Measurements from ENCODE around the gene PGLYRP2. TPM values are rescaled to one million over a fixed set of nuclear protein-coding genes. Genes with fewer than 3 reads are reported as not detected.

PGLYRP2 gene
- total RNA-seq, 1 experiment from 2014 or later, result not detected

DNA sequence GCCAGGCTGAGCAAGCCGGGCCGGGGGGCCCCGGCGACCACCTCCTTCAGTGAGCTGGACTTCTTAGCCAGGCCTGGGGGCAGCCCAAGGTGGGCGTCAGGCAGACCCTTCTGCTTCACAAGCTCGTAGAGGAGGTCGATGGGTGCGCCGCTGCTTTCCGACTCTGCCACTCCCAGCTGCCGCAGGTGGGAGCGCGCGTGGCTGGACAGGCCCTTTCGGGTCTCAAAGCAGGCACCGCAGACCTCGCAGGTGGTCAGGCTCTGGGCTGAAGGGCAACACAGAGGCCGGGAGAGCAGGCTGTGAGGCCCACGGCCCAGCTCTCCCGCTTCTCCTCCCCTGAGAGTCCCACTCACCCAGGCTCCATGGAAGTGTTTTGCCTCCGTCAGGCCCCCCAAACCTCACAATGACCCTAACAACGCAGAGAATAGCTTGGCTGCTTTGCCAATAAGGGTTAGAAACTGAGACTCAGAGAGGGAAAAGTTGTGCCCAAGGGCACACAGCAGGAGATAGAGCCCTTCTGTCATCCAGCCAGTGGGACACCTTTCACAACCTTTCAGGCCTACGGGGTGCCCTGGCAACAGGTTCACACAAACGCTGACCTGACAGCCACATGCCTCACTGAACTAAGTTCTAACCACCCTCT is 49.4 kb downstream of the PGLYRP2 start:
- peaks cover 41% of the 10 kb centered on the region for H3K79me2 ChIP-seq (ENCODE audit: low read length)
- TF ChIP-seq EZH2phosphoT487 (IDR thresholded peaks at IDR 0.05; ENCODE audit: borderline replicate concordance, low read length), result no peak
- TF ChIP-seq, protein P1, sequence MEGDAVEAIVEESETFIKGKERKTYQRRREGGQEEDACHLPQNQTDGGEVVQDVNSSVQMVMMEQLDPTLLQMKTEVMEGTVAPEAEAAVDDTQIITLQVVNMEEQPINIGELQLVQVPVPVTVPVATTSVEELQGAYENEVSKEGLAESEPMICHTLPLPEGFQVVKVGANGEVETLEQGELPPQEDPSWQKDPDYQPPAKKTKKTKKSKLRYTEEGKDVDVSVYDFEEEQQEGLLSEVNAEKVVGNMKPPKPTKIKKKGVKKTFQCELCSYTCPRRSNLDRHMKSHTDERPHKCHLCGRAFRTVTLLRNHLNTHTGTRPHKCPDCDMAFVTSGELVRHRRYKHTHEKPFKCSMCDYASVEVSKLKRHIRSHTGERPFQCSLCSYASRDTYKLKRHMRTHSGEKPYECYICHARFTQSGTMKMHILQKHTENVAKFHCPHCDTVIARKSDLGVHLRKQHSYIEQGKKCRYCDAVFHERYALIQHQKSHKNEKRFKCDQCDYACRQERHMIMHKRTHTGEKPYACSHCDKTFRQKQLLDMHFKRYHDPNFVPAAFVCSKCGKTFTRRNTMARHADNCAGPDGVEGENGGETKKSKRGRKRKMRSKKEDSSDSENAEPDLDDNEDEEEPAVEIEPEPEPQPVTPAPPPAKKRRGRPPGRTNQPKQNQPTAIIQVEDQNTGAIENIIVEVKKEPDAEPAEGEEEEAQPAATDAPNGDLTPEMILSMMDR (conservative IDR thresholded peaks at IDR 0.05; ENCODE audit: low read depth, low read length), result no peak
- TF ChIP-seq EZH2 (IDR thresholded peaks at IDR 0.05; ENCODE audit: low read length, unreplicated experiment), result no peak
- intact Hi-C loops (cut with micrococcal nuclease), result no loop called here
- H3K9me3 ChIP-seq (ENCODE audit: low read length), result no peaks in the 10 kb centered on the region
- H3K4me3 ChIP-seq (ENCODE audit: low read length), result no peak overlapping the region
- peaks cover 21% of the 10 kb centered on the region for H3K4me1 ChIP-seq (ENCODE audit: insufficient read depth, low read length)
- H3K27ac ChIP-seq (ENCODE audit: low read length), result no peak overlapping the region
- ATAC-seq (no peak), DNase-seq (no peak)
- ChIA-PET CTCF (no interaction called here), POLR2A (ENCODE audit: unreplicated experiment) (no interaction called here)
- H3K27me3 ChIP-seq (ENCODE audit: low read length), result no peaks in the 10 kb centered on the region
- no TSS peak for BruUV-seq (replicated peaks)
- H3K9ac ChIP-seq (ENCODE audit: low read length), result no peak overlapping the region
- H4K20me1 ChIP-seq (ENCODE audit: low read length), result peaks cover 15% of the 10 kb centered on the region; the same call in 1 of the 2 replicates
- peaks cover 38% of the 10 kb centered on the region for H3K36me3 ChIP-seq (ENCODE audit: low read depth, low read length)
- no peaks in the 10 kb centered on the region for H3F3A ChIP-seq (ENCODE audit: low read length, unreplicated experiment)
- no peaks in the 10 kb centered on the region for H3K9me2 ChIP-seq (replicated peaks; ENCODE audit: low read length)
- no peak overlapping the region for H3K4me2 ChIP-seq (ENCODE audit: low read length)
- H2AFZ ChIP-seq (ENCODE audit: low read length), result no peak overlapping the region

DNA sequence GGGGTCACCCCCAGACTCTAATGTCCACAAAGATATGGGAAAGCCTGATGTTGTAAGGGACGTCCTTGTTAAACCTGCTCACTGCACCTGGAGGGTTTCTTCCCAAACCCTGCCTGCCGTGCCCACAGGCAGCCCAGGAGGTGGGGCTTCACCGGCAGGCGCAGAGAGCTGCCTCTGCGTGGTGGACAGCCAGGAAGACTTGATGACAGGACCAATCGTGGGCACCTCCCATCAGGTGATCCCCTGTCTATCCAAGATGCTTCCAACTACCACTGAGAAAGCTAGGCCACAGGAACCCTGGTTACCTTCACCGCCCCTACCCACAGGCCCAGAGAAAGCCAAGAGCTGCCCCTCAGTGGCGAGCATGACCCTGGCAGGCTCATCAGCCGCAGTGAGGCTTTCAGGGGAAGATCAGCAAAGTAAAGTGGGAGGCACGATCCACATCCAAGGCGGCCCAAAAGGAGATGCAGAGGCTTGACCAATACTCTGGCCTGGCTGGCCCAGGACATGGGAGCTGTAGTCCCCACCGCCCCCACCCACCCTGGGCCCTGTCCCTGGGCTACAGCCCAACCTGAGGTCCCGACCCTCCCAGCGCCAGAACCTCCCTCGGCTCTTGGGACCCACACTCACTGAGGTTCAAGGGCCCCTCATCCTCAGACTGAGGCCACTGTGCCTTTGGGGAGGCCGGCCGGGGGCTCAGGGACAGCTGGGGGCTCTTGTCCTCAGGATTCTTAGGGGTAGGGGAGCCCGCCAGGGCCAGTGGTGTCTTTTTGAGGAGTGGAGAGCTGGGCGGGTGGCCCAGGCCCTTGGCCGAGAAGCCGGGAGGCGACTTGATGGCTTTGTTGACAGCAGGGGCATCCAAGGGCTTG is 50.1 kb downstream of the PGLYRP2 start:
- intact Hi-C loops (cut with micrococcal nuclease), result no loop called here
- peaks cover 15% of the 10 kb centered on the region; the same call in 1 of the 2 replicates for H4K20me1 ChIP-seq (ENCODE audit: low read length)
- no peak overlapping the region for H3K4me3 ChIP-seq (ENCODE audit: low read length)
- ATAC-seq, result no peak
- H3K27me3 ChIP-seq (ENCODE audit: low read length), result no peaks in the 10 kb centered on the region
- CTCF ChIA-PET, result no interaction called here
- H3K79me2 ChIP-seq (ENCODE audit: low read length), result peaks cover 41% of the 10 kb centered on the region
- no peak overlapping the region for H2AFZ ChIP-seq (ENCODE audit: low read length)
- no peak overlapping the region for H3K4me2 ChIP-seq (ENCODE audit: low read length)
- no peak overlapping the region for H3K9ac ChIP-seq (ENCODE audit: low read length)
- H3K9me2 ChIP-seq (replicated peaks; ENCODE audit: low read length), result no peaks in the 10 kb centered on the region
- H3K4me1 ChIP-seq (ENCODE audit: insufficient read depth, low read length), result peaks cover 21% of the 10 kb centered on the region
- no TSS peak for BruUV-seq (replicated peaks)
- H3F3A ChIP-seq (ENCODE audit: low read length, unreplicated experiment), result no peaks in the 10 kb centered on the region
- H3K36me3 ChIP-seq (ENCODE audit: low read depth, low read length), result peaks cover 46% of the 10 kb centered on the region
- DNase-seq, result no peak
- H3K27ac ChIP-seq (ENCODE audit: low read length), result no peak overlapping the region
- TF ChIP-seq EZH2phosphoT487 (IDR thresholded peaks at IDR 0.05; ENCODE audit: borderline replicate concordance, low read length) (no peak), EZH2 (IDR thresholded peaks at IDR 0.05; ENCODE audit: low read length, unreplicated experiment) (no peak)
- TF ChIP-seq, protein P1 (conservative IDR thresholded peaks at IDR 0.05; ENCODE audit: low read depth, low read length), result no peak
- no peaks in the 10 kb centered on the region for H3K9me3 ChIP-seq (ENCODE audit: low read length)
- POLR2A ChIA-PET (ENCODE audit: unreplicated experiment), result no interaction called here

Measured in PC-3 (cell line).